ENCODE measurements around the gene ZNF428. TPM values are rescaled to one million over a fixed set of nuclear protein-coding genes. Genes with fewer than 3 reads are reported as not detected.

Gene ZNF428
- total and polyA plus RNA-seq, 2 of the 4 experiments (the other 2 are of a cell fraction): 9.9 to 32.3 TPM

- no peak overlapping the region for H2BK120ac ChIP-seq (ENCODE audit: low read depth, low read length)
- H3K14ac ChIP-seq (replicated peaks; ENCODE audit: low read depth, low read length): no peak overlapping the region
- CTCF ChIA-PET: interaction anchor here (1.0 kb wide), 1 partner anchor 12 kb away, joined by 3 read pairs; no protein-coding TSS in a partner anchor
- POLR2A ChIA-PET (ENCODE audit: unreplicated experiment): no interaction called here
- peaks cover 7% of the 10 kb centered on the region; the same call in 1 of the 2 replicates for H3K36me3 ChIP-seq (ENCODE audit: control insufficient read depth, insufficient read depth, low read length)
- no peak overlapping the region for H3K23ac ChIP-seq (ENCODE audit: low read depth, low read length)
- no peaks in the 10 kb centered on the region for H3K4me1 ChIP-seq (ENCODE audit: control insufficient read depth, insufficient read depth, low read length)
- no peak overlapping the region for H2AK5ac ChIP-seq (ENCODE audit: low read depth, low read length)
- no peak overlapping the region for H4K5ac ChIP-seq (ENCODE audit: low read depth, low read length)
- DNase-seq (no peak), ATAC-seq (ENCODE audit: low read depth) (no peak)
- no peak overlapping the region for H2BK20ac ChIP-seq (ENCODE audit: low read depth, low read length)
- H4K8ac ChIP-seq (ENCODE audit: low read depth in 2 of 2, low read length in 2 of 2): no peak overlapping the region
- no peak overlapping the region for H3K4me2 ChIP-seq (ENCODE audit: low read depth, low read length)
- WGBS, 2 experiments (ENCODE audit: extremely low coverage in 2 of 2, insufficient read length in 1 of 2): no CpG with 5 or more reads among the region's 2 CpGs
- no peak overlapping the region for H3K27ac ChIP-seq (ENCODE audit: insufficient read depth, low read length)
- no peak overlapping the region for H2BK15ac ChIP-seq (ENCODE audit: low read depth, low read length)
- dilution Hi-C loops (cut with HindIII; ENCODE audit: low sequenced_read_pairs, unreplicated experiment) (no loop called here), intact Hi-C loops (cut with micrococcal nuclease) (no loop called here), in situ Hi-C loops (cut with MboI; ENCODE audit: low sequenced_read_pairs) (no loop called here)
- no peak for TF ChIP-seq ELK1 (IDR thresholded peaks at IDR 0.05; ENCODE audit: borderline replicate concordance, low read depth, low read length)
- no peak for TF ChIP-seq MXI1 (IDR thresholded peaks at IDR 0.05; ENCODE audit: borderline replicate concordance, low read depth, low read length)
- TF ChIP-seq CTCF (conservative IDR thresholded peaks at IDR 0.05; ENCODE audit: low read depth, low read length): no peak
- TF ChIP-seq RFX5 (IDR thresholded peaks at IDR 0.05; ENCODE audit: low read depth, low read length): no peak
- TF ChIP-seq CEBPB (IDR thresholded peaks at IDR 0.05; ENCODE audit: low read depth, low read length): no peak
- TF ChIP-seq USF2 (IDR thresholded peaks at IDR 0.05; ENCODE audit: low read depth, low read length): no peak
- TF ChIP-seq RCOR1 (IDR thresholded peaks at IDR 0.05; ENCODE audit: insufficient replicate concordance, low read length): no peak
- TF ChIP-seq FOS (IDR thresholded peaks at IDR 0.05; ENCODE audit: low read depth, low read length): no peak
- TF ChIP-seq CHD1 (IDR thresholded peaks at IDR 0.05; ENCODE audit: low read depth, low read length): no peak
- no peak for TF ChIP-seq POLR2A (IDR thresholded peaks at IDR 0.05; ENCODE audit: low read depth, low read length)
- H2BK5ac ChIP-seq (ENCODE audit: low read depth, low read length, poor library complexity, severe bottlenecking): no peak overlapping the region
- H2AK9ac ChIP-seq (replicated peaks; ENCODE audit: low read depth, low read length, poor library complexity): no peak overlapping the region
- peaks cover 11% of the 10 kb centered on the region for H3K9me1 ChIP-seq (ENCODE audit: insufficient read depth, low read length)
- H3K27me3 ChIP-seq (ENCODE audit: control insufficient read depth, insufficient read depth, low read length): no peaks in the 10 kb centered on the region
- no peak overlapping the region for H2AFZ ChIP-seq (replicated peaks; ENCODE audit: low read length, poor library complexity)
- H3K4ac ChIP-seq (ENCODE audit: low read depth, low read length): no peak overlapping the region
- H3K4me3 ChIP-seq (ENCODE audit: insufficient read depth, low read depth, low read length): no peak overlapping the region
- no peak overlapping the region for H4K91ac ChIP-seq (ENCODE audit: insufficient read depth, low read depth, low read length)
- H3K9ac ChIP-seq (ENCODE audit: low read depth, low read length): no peak overlapping the region
- H4K20me1 ChIP-seq (ENCODE audit: insufficient read depth, low read length): no peaks in the 10 kb centered on the region; the same call in 1 of the 2 replicates
- BruUV-seq (replicated peaks): no TSS peak
- no peak overlapping the region for H3K18ac ChIP-seq (ENCODE audit: low read depth, low read length)
- no peaks in the 10 kb centered on the region for H3K9me3 ChIP-seq (ENCODE audit: control insufficient read depth, insufficient read depth, low read length)
- H3K56ac ChIP-seq (ENCODE audit: extremely low read depth, insufficient read depth, low read length): no peak overlapping the region
- H3K79me1 ChIP-seq (ENCODE audit: low read depth in 1 of 2, low read length in 2 of 2): peaks cover 0 to 18% of the 10 kb centered on the region in 2 experiments; a peak in 3 of 4 replicates
Observed at GRCh38 chr19:43582495-43582894, 36.9 kb downstream of the ZNF428 start.

Measured in IMR-90 (cell line).